ENCODE measurements around the gene TBC1D9. TPM values are rescaled to one million over a fixed set of nuclear protein-coding genes. Genes with fewer than 3 reads are reported as not detected.

Gene TBC1D9
- total and polyA plus RNA-seq, 2 of the 13 experiments (the other 11 are each of a cell fraction or from before 2014, with no cell fraction given), result 11.9 to 12.2 TPM

GRCh38 chr4:140645614-140646412 lies 110.4 kb downstream of the TBC1D9 start (continued):
- TF ChIP-seq AHDC1 (CRISPR knock-in tag; IDR thresholded peaks at IDR 0.05; ENCODE audit: borderline replicate concordance) (no peak), SAFB2 (CRISPR knock-in tag; IDR thresholded peaks at IDR 0.05; ENCODE audit: borderline replicate concordance, low read depth) (no peak), PITX1 (CRISPR knock-in tag; IDR thresholded peaks at IDR 0.05) (peak; percentile 39; the same call in 1 of the 2 replicates), ZSCAN29 (CRISPR knock-in tag; conservative IDR thresholded peaks at IDR 0.05) (0 out of 2 replicates have a peak, but pooled peaks have one; percentile 56), ZMYM3 (CRISPR knock-in tag; IDR thresholded peaks at IDR 0.05) (0 out of 2 replicates have a peak, but pooled peaks have one; percentile 28), BRD4 (CRISPR knock-in tag; IDR thresholded peaks at IDR 0.05) (0 out of 2 replicates have a peak, but pooled peaks have one; percentile 46), DNMT1 (CRISPR knock-in tag; IDR thresholded peaks at IDR 0.05) (no peak), RFXAP (CRISPR knock-in tag; IDR thresholded peaks at IDR 0.05; ENCODE audit: borderline replicate concordance) (no peak), E2F1 (CRISPR knock-in tag; IDR thresholded peaks at IDR 0.05) (no peak), ZFX (CRISPR knock-in tag; IDR thresholded peaks at IDR 0.05; ENCODE audit: low read depth) (peak; percentile 40; the same call in 1 of the 2 replicates), ZMAT5 (CRISPR knock-in tag; IDR thresholded peaks at IDR 0.05; ENCODE audit: borderline replicate concordance, low read depth) (no peak), ZFP62 (CRISPR knock-in tag; IDR thresholded peaks at IDR 0.05) (no peak), EZH2 (conservative IDR thresholded peaks at IDR 0.05; ENCODE audit: low read depth, low read length) (no peak), ZKSCAN8 (CRISPR knock-in tag; IDR thresholded peaks at IDR 0.05; ENCODE audit: borderline replicate concordance) (0 out of 2 replicates have a peak, but pooled peaks have one; percentile 56), TIGD3 (CRISPR knock-in tag; IDR thresholded peaks at IDR 0.05; ENCODE audit: borderline replicate concordance) (no peak), HOMEZ (CRISPR knock-in tag; IDR thresholded peaks at IDR 0.05; ENCODE audit: low read depth) (peak; percentile 25; the same call in 1 of the 2 replicates), ZBTB14 (CRISPR knock-in tag; IDR thresholded peaks at IDR 0.05) (no peak)

Measured in HepG2 (cell line).